GM21825 (cell line): Measurements from ENCODE around the gene PDE11A.

ENCODE experiments used
- ATAC-seq: cut with Tn5 transposase; IDR thresholded peaks from one replicate; pipeline ENCODE4 v1.9.1; 2021; ENCODE audit warnings: mild to moderate bottlenecking, moderate library complexity; ENCODE audit not compliant: unreplicated experiment

PDE11A gene

DNA sequence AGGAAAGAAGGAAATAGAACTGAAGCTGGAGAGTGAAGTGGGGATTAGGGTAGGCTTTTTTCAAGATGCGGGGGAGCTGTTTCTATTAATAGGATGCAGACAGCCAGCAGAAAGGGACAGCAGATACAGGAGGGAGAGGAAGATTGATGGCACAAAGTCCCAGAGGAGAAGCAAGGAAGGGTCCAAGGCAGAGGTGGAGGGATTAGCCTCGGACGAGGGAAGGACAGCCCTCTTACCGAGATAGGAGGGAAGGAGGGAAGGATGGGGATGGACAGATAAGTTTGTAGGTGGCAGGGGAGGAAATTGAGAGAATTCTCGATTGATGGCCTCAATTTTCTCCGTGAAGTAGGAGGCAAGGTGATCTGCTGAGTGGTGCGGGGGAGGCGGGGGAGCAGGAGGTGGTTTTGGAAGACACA, 362.6 kb downstream of the PDE11A start:
- ATAC-seq, result no peak

DNA sequence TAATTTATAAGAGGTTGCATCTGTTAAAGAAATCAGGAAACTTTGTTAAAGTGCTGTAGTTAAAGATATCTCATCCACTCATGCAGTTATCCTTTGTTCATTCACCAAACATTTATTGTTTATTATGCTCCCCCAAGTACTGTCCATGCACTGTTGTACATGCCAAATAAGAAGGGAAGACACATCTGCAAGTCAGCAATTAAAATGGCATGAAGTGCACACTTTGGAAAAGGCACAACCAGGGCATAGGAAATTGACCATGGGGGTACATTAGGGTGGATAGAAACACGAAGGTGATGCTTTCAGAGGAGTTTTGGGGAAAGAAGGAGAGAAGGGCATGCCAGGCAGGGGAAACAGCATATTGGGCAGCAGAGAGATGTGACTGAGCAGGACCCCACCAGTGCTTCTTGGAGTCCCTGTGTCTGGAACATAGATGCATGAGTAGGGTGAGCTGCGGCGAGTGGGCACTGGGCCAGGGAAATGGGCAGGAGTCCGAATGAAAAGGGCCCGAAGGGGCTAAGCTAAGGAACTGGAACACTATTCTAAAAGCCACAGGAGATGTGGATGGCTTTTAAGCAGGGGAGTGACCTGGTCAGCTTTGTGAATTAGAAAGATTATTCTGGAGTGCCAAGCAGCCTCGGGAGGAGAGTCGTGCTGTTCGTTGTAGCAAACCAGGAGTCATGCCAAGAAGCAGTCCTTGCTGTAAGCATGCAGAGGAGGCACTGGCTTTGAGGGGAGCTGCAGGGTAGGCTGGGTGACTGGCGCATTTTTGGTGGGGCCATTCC, 363.7 kb downstream of the PDE11A start:
- no peak for ATAC-seq

DNA sequence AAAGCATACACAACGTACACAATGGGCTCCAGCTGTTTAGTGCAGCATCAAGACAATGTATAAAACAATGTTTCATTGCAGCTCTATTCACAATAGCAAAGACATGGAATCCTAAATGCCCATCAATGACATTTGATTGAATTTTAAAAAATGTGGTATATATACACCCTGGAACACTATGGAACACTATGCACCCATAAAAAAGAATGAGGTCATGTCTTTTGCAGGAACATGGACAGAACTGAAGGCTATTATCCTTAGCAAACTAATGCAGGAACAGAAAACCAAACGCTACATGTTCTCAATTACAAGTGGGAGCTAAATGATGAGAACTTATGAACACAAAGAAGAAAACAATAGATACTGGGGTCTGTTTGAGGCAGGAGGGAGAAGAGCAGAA, 364.5 kb downstream of the PDE11A start:
- no peak for ATAC-seq

DNA sequence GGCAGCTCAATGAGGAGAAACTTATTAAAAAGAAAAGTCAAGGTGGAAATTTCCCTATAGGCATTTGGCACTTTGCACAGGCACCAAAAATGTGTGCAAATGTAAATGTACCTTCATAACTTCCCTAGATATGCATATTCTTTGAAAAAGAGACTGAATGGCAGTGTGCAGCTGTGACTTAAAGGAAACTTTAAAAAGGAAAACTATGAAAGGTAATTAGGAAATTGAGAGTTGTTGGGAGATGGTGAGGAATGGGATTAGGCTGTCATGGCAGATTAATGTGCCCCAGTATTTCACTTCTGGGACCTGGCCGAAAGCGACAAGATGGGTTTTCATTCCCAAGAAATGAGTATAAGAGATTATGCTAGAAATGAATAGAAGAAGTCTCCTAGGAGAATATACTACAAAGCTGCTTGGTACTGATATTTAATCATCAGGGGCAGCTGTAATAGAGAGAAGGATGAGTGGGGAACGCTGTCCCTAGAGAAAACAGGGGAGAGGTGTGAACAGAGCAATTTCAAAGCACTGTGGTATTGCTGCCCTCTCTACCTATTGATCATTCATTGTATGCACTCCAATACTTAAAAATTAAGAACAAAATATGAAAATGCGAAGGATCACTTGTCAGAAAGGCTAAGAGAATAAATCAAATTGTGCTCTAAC, 366.9 kb downstream of the PDE11A start:
- ATAC-seq, result no peak

DNA sequence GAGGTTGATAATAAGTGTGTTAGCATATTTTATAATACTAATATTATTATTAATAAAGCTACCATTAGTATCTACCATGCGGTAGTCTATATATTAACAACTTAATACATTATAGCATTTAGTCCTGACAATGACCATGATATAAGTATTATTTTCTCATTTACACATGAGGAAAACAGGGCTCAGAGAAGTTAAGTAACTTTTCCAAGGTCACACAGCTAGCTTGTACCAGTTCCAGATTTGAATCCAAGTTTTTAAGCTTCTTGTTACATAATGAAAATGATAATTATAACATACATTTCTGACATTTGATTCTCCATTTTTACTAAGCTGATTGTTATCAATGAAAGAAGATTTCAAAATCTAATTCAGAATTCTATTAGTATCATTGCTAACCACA, 369.4 kb downstream of the PDE11A start:
- no peak for ATAC-seq

DNA sequence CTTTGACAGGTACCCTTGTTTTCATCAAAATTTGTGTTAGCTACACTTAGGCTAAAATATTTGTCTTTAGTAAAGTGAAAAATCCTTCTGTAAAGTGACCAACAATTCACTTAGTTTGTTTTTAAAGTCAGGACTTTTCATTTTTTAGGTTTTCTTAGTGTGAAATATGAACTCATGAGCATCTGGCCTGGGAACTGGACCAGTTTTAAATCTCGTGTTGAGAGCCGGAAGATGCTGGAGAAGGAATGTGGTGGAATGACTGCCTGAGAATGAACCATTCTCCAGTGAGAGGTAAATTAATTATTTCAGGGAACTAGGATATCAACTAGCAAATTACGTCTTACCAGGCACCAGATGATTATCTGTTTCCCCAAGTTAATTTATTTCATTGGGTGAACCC, 374.3 kb downstream of the PDE11A start:
- no peak for ATAC-seq

DNA sequence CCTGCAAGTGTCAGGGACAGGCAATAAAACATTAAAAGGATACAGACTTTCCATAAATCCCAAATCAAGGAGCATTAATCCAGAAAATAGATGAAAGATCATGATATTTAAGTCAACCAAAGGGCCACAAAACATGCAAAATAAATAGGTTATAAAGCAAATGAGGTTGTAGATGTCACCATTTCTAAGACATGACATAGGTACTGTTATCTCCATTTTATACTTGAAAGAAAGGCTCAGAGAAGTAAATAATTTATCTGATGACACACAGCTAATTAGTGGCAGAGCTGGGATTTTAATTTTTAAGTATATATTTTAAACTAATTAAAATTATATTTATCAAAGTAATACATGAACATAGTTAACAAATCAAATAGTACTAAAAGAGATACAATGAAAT, 378.2 kb downstream of the PDE11A start:
- no peak for ATAC-seq

DNA sequence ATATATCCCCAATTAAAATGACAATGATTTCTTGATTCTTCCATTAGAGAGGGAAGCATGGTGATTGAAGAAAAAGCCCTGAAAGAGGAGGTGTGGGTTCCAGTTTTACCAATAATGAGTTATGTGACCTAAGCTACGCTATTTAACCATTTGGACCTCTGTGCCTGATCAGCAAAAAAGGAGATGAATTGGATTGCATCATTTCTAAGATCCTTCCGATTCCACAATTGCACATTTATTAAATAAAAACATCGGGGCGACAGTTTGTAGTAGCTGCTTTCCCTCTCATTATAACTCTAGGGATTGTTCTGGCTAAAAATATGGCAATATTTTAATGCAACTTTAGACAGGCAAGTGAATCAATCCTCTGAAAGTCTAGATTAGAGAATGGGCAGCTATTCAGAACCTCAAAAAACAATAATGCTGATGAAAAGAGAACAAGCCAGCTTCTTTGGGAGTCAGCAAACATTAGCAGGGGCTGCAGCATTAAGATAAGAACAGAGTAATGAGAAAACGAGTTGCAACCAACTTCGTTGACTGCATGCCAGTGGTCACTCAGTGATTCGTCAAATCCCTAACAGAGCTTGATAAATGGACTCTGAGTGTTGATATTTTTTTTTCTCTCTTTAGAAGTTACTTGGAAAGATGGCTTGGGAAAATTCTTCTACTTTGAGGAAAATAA, 378.8 kb downstream of the PDE11A start:
- ATAC-seq, result no peak

DNA sequence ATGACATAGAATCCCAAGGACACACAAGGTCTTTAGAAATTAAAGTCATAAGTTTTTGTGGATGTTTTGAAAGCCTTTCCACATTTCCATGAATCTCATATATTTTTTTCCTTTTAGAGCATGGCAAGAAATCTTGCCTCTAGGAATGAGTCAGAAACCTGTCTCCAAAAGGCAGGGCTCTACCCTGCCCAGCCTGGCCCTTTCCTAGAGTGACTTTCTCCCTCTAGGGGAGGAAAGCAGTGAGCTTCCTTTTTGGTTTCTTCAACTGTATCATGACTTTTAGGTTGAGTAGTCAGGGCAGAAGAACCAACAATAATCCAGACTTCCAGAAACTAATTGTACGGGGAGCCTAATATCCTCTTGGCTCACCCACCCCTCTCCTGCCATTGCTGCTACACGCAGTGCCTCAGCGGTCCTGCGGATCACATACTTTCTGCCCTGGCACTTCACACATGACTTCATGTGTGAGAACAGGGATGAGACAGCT, 379.8 kb downstream of the PDE11A start:
- ATAC-seq, result no peak

DNA sequence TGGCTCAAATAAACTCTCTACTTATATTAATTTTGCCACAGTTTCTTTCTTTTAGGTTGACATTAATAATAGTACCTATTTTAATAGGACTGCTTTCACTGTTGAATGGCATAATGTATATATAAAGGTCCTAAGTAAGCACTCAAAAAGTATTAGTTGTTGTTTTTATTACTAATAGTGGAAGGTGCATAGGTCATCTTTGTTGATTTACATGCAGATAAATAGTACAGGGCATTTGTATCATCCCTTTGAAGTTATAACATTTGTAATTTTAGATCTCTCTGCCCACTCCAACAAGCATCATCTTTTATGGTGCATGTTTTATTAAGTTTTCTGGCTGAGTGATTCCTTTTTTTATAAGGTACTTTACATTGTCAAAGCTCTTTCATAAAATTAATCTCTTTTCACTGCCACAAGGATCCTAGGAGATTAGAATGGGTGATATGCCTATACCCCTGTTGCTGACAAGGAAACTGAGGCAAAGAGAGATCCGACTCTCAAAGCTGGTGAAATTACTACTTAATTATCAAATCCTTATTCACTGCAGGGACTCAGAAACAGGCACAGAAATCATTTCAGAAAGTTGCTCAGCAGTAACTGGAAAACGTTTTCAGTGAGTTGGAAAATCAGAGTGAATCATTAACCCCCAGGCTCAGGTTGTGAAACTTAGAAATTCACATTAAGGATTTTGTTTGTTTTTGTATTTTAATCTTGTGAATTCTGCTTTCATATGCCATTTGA, 380.4 kb downstream of the PDE11A start:
- no peak for ATAC-seq

DNA sequence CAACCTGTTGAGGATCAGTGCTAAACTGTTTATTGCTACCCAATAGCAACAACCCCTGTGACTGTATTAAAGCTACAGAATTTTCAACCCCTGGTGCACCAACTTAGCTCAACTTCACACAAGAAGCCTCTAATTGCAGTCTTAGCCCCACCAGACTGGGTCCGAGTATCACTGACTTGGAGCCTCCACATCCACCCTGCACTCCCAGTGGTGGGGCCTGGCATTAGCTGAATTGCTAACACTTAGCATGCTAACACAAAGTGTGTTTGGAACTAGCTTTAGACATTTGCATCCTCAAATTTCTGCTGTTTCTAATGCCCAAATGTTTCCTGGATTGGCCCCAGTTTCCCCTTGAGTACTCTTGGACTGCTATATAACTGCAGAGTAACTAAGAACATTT, 381.4 kb downstream of the PDE11A start:
- ATAC-seq, result no peak

DNA sequence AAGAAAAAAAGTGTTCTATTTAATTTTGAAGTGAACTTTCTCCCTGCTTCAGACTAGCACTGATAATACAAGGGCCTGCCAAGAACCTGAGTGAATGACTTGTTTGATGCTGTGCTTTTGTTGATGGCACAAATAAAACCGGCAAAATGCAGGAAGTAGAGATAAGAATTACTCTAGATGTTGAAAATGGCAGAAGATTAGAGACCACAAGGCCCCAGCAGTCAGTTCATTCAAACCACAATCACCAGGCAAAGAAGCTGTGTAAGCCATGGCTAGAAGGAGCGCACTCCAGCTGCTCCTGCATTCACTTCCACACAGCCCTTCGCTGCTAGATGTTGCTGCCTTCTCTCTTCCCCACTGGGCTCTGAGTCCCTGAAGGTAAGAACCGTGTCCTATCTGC, 383.0 kb downstream of the PDE11A start:
- ATAC-seq, result no peak

DNA sequence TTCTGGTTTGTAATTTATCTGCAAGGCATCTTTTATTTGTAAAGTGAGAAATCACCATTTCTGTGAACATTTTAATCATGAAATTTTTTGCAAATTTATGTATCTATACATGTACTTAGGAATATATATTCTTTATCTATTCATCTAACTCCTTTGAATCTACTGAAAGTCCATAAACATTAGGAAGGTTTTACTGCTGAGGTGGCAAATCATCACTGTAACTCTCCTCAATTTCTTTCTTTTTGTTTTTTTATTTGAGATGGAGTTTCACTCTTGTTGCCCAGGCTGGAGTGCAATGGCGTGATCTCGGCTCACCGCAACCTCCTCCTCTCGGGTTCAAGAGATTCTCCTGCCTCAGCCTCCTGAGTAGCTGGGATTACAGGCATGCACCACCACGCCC, 383.7 kb downstream of the PDE11A start:
- no peak for ATAC-seq

DNA sequence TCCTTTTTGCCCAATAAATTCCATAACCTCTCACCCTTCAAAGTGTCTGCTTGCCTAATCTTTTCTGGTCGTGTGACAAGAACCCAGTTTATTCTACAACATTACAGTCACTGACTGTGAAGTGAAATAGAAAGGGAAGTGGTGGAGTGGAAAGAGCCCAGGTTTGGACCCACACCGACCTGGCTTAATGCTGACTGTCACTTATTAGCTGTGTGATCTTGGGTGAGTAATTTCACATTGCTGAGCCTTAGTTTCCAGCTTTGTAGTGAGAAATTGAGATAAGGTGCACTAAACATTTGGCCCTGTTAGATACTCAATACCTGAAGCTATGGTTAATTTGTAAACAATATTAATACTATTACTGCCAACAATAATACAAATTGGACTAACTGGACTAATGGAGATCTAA, 388.9 kb downstream of the PDE11A start:
- no peak for ATAC-seq

DNA sequence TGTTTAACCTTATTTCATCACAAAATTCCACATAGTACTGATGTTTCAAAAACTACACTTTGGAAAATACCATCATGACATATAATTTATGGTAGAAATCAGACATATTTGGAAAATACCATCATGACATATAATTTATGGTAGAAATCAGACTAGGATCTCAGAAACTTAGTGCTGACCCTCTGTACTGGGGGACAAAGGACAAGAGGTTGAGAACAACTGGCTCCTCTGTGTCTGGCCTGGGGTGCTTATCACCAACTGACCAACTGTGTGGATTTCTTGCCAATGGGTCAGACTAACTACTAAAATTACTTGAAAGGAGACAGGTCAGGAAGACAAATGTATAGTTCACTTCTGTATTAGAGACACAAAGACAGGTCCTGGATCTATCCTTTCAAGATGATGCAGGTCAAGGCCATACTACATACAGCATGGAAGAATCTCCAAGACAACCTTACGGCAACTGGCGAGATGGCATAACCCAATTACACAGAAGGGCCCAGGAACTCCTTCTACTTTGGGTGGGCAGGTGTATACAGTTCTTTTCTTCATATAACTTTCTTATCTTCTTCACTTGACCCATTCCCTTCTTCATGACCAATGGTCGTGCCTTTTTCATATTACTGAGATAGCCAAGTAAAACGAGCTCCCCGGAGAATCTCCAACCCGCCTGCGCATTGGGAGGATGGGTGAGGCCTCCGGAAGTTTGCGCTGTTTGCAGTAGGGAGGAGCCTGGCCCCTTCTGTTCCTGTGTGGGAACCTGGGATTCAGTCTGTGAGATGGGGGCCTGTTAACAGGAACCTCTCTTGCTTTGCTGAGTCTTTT, 389.5 kb downstream of the PDE11A start:
- no peak for ATAC-seq

DNA sequence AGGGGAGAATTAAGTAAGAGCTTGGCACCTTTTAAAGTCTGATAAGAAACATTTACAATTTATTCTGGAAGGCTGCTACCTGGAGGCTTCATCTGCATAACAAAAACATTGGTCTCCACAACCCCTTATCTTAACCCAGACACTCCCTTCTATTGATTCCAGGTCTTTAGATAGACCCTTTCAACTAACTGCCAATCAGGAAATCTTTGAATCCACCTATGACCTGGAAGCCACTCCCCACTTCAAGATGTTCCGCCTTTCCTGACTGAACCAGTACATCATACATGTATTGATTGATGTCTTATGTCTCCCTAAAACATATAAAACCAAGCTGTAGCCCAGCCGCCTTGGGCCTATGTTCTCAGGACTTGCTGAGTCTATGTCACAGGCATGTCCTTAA, 390.6 kb downstream of the PDE11A start:
- no peak for ATAC-seq

DNA sequence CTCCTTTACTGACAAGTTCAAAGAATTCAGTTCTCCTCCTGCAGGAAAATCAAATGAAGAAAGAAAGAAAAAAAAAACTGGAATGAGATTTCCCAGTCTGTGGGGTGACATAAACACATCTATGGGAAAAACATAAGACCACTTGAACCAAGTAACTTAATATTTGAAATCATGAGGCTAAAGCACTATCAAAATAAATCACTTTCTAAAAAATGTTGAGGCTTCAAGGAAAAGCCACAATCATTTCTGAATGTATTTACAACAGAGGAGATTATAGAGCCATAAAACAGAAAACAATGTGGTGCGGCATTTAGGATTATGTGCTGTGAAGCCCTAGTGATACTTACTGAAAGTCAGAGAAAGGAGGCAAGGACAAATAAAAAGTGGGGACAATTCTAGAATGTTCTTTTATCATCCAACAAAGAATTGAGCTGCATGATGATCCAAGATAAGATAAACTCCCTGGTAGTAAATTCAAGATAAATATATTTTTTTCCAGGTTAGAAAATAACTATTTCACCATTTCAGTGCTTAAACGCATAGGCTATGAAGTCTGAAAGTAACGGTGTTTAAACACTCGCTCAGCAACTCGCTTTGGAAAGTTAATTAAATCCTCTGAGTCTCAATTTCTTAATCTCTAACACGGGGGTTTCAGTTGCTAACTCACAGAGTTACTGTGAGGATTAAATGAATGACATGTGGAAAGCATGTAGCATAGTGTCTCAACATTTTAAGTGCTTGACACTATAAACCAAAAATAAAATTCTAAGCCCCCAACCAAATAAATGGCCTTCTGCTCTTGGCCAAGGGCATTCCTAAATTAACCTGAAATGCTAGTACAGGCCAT, 391.5 kb downstream of the PDE11A start:
- ATAC-seq, result no peak

DNA sequence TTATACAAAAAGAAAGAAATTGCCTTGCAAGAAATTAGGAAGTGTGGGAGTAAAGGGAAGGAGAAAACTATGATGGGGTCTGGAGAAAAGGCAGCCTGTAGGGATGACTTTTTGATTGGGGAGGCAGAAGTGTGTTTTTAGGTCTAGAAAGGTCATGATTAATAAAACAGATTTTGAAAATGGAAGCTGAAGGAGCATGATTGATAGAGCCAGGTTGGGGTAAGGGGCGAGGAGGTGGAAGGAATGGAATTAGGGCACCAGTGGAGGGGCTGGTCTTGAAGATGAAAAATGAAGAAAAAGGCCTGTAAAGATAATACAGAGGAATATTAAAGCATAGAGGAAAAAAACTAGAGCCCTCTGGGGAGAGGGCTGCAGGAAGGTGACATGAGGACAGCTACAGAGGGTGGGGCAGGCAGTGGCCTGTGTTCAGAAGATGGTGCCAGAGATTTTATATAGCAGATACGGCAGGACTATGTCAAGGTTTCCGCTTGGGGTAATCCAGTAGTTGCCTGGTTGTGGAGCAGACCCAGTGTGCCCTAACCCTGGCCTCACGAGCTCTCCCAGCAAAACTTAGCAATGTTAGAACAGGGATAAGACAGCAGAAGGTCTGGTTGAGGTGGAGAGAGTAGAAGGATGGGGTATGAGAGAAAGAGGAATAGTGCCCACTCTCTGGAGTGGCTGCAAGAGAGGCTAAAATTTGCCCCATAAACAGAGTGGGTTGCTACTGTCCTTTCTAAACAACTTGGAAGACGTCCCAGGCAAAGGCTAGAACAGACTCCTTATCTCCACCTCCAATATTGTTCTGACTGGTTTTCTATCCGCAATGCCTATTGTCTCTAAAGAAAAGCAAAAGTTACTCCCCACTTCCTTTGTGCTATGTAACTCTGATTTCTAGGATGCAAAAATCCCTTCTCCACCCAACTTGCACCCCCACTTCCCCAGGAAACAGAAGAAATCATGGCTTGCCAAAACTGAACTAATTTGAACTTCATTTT, 392.7 kb downstream of the PDE11A start:
- no peak for ATAC-seq
